ENCODE data around the gene C1orf21.

The C1orf21 gene

DNA sequence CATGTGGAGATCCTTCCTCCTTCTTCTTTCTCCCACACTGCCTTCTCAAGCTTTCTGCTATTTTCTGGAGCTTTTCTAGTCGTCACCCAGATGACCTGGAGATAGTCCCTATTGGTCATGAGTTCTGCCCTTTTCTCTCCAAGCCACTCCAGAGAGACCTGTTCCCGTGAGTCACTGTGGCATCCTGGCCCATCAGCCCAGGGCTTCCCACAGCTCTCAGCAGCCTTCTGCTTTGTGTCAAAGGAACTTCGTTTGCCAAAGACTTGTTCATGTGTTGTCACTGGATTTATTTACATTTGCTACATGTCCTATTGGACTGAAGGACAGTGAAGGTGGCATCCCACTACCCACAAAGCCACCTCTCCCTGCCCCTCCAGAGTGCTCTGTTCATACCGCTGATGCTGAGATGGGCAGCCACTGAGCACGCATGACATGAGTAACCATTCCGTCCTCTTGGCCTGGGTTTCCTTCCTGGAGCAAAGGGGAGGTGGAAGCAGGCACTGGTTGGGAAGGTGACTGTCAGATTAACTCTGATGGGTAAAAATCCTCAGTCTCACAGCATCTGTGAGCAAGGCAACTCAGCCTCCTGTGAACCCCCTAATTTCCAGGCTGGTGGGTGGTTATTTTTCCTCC lies 248.6 kb downstream of the C1orf21 start:
- peak in 1 of 2 donors; percentile 55 for DNase-seq

DNA sequence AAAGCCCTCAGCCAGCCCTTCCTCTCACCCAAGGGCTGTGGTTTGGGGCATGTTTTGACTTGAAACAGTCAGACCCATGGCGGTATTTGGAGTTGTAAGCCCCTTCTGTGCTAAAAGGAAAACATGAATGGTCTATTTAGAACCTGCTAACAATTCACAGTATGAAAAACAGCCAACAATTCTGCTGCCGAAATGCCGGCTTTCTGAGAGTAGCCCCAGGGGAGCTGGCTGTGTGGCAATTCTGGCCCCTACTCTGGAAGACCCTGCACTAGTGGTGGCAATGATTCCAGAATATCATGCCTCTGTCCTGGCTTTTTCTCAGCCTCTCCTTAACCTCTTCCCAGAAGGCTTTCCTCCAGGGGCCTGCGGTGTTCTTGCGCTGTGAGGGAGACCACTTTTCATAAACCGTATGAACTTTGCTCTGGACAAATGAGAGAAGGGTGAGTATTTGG lies 249.2 kb downstream of the C1orf21 start:
- DNase-seq, result no peak

DNA sequence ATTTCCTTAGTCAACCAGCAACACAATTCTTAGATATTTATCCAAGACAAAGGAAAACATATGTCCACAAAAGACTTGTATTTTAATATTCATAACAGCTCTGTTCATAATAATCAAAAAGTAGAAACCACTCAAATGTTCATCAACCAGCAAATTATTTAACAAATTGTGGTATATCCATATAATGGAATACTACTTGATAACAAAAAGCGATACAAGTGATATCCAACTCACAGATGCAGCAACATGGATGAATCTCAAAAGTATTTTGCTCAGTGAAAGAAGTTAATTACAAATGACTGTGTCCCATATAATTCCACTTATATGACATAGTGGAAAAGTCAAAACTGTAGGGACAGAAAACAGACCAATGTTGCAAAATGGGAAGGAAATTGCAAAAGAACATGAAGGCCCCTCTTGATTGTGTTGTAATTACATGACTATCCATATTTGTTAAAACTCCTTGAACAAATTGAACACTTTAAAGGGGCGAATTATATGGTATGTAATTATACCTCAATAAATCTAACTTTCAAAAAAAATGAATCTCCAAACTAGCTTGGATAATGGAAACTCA lies 250.9 kb downstream of the C1orf21 start:
- DNase-seq, result peak; percentile 66 to 84

DNA sequence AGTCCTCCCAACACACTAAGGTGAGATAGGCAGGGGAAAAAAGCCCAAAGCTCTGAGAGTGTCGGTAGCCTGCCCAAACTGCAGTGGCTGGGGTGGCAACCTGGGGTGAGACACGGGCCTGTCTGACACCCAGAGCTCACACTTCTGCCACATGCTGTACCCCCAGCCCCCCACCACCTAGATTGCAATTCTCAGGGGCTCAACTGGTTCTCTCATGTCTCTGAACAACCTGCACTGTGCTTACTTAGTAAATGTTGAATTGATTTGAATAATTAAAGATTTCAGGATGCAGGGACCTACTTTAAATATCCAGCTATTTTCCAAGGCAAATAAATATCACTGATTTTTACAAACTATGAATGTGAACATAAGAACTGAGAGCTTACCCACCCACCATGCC lies 252.4 kb downstream of the C1orf21 start:
- no peak for DNase-seq

DNA sequence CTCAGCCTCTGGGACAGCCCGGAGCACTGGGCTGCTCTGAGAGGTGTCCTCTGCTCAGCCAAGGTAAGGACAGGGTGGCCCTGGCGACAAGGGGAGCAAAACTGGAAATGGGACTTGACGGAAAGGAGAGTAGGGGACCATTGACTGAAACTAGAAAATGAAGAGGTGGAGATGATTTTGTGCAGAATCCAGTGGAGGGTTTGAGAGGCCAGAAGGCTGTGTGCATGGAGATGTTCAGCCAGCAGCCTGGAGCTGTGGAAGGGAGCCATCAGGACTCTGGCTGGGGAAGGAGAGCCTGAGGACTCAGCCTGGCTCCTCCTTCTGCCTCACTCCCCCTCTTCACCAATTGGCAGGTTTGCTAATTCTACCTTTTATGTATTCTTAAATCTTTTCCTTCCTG lies 253.7 kb downstream of the C1orf21 start:
- DNase-seq, result no peak

DNA sequence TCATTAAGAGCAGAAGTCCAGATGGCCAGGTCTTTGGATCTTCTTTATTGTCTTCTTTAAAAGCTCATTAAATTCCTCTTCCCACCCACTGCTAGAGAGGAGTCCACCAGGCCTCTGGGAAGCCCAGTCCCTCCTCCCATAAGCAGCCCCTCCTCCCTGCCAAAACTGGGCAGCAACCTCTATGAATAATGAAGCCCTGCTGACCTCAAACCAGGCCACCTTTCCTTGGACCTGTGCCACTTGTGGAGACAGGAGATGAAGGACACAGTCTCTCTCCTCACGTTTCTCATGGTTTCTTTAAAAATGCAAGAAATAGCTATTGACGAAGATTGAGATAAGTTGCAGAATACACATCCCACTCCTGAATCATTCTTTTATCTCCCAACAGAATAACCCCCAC lies 255.1 kb downstream of the C1orf21 start:
- no peak for DNase-seq

DNA sequence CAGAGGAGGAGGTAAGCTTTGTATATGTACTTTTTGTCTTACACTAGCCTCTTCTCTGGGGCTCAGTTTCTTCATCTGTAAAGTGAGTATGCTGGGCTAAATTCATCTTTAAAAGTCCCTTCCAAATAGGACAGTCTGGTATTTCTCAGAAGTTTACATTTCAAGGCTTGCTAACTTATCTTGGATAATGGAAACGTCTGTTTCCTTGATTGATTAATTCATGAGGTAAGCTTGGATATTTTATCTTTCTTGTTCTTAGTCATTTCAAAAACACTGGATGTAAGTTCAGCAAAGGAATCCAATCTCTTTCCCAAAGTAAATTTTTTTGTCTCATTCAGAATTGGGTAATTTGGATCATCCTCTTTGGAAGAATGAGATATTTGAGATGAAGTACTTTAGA lies 256.8 kb downstream of the C1orf21 start:
- DNase-seq, result no peak

DNA sequence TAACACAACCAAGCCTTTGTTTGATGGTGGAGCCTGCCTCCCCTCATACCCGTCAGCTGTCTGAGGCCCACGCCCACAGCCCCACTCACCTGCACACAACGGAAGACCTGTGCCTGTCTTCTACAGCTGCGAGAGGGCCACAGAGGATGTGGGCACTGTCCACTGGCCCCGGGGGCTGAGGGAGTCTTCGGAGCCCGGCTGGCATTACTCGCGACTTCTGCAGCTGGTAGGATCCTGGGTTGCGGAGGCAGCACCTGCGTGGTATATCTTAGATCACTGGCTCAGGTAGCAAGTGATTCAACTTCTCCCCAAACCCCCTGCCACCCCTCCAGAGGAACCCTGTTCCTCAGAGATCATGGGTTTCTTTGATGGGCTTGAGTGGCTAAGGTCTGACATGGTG lies 257.9 kb downstream of the C1orf21 start:
- DNase-seq, result no peak

DNA sequence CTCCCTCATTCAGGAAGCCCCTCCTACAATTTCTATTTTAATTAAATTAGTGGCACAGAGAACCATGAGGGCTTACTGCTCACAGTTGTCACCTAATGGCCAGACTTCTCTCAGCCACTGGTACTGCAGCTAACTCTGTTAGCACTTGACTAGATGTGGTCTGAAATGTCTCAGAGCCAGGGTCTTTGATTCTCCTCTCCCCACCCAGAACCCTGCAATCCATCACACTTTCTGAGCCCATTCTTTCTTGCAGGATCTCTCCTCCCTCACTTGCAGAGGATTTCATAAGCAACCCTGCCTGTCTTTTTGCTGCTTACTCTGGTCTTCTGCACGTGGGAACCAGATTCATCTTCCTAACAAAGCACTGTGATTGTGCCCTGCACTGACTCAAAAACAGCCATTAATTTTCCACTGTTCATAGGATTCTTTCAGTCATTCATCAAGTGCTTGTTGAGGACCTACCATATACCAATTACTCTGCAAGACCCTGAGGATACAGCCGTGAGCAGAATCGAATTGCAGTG lies 259.4 kb downstream of the C1orf21 start:
- DNase-seq, result no peak

DNA sequence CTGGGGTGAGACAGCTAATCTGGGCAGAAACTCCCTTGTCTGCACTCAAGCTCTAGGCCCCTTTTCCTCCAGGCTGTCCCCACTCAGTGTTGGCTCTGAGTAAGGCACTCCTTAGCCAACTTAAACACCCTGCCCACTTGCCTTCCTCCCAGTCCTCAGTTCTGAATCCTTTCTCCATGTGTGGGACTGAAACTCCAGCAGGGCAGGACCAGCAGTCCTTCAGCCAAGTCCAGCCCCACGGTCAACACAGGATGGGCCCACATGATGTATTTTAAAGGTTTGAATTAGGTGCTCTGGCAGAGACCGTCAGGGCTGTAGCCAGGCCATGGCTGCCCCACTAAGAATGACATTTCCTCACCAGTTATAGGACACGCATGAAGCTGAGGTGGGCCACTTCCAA lies 260.0 kb downstream of the C1orf21 start:
- DNase-seq, result no peak

DNA sequence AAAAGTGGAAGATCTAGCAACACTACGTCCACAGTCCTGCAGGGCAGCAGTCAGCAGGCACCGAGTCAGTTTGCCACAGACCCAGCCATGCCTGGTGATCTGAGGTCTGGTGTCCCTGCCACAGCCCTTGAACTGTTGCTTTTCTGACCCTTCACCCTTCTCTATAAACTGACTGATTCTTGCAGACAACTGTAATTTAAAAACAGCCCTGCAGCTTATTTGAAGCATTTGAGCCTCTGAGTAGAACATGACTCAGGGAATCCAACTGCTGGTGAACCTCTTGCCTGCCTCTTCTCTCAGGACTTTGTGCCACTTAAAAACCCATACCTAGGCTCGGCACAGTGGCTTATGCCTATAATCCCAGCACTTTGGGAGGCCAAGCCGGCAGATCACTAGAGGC lies 260.6 kb downstream of the C1orf21 start:
- no peak for DNase-seq

DNA sequence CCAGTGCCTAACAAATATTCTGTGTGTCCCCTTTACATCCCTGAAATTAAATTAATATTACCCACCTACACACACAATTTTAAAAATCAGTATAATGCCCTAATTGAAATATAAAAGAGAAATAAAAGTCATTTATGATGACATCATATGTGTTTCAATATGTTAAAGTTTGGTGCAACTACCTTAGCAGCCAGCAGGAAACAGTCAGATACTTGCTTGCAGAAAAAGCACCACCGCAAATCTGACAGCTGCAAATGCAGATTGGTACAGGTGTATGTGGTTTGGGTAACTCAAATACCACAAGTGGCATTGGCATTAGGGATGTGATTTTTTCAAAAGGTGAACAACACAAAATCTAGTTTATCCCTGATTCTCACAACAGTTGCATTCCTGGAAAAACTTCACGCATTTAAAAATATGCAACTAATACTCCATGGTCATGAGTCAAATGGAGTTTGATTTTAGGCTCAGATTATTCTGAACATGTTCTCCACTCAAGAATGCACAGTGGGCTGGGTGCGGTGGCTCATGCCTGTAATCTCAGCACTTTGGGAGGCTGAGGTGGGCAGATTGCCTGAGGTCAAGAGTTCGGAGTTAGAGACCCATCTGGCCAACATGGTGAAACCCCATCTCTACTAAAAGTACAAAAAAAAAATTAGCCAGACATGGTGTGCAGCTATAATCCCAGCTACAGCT lies 261.5 kb downstream of the C1orf21 start:
- no peak for DNase-seq

DNA sequence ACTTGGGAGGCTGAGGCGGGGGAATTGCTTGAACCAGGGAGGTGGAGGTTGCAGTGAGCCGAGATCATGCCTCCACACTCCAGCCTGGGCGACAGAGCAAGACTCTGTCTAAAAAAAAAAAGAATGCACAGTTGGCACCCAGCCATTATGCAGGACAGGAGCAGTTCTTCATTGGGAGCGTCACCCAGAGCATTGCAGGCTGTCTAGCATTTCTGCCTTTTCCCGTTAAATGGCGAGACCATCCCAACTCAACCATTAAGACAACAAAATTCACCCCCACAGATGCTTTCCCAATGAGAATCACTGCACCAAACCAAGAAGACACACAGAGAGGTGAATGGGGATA lies 262.0 kb downstream of the C1orf21 start:
- no peak for DNase-seq

DNA sequence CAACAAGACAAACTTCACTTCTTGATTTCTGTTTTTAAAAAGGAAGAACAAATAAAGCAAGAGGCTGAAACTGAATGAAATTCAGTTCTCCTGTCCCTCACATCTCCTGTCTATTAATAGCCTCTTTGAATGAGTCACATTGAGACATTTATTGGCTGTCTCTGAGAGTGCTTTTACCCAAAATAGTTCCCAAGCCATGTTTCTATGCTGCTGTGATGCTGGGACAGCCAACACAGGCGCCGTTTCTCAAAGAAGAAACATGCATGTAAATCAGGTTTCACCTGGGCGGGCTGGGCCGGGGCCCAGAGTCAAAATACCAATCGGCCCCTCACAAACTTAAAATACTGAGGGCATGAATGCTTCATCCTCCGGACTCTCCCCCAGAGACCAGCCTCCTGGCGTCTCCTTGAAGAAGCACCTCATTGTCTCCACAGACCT lies 262.6 kb downstream of the C1orf21 start:
- peak; percentile 25 to 58 for DNase-seq

DNA sequence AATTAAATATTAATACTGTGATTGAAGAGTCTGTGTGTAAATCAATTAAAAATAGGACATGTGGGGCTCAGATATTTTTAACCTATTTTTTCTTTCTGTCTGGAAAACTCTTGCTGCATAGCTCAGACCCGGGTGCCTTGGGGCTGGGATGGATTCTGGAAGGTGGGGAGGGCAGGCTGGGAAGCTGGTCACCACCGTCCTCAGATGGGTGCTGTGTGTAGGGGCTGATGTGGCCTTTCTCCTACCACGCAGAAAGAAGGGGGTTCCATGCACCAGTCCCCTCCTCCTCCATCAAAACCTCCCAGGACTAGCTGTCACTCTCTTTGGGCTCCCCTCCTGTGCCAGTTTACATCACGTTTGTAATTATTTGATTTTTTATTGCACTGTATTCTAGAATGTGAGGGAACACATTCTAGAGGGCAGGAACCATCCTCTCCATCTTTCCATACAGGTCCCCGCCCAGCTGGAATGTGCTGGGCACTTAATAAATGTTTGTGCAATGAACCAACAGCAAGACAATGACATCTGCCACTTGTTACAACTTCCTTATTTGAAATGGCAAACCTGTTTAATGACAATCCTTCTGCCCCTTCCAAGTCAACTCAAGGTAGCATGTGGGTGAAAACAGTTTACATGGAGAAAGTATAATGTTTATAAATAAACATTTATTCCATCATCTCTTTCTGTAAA lies 263.5 kb downstream of the C1orf21 start:
- DNase-seq, result no peak

DNA sequence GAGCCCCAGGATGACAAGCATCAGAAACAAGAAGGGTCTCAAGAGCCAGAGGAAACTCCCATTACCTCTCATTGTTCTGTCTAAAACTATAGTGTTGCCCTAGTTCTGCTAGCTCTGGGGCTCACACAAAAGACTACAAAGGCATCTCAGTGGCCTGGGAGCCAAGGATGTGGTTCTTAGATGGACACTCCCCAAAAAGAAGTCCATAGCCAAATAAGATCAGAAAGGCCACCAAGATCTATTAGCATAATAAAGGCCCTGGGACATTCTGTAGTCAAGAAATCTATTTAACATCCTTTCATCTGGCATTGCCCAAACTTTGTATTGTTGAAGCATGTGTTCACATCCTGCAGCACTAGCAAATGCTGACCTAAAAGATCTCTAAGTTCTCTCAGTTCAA lies 268.4 kb downstream of the C1orf21 start:
- DNase-seq, result no peak

DNA sequence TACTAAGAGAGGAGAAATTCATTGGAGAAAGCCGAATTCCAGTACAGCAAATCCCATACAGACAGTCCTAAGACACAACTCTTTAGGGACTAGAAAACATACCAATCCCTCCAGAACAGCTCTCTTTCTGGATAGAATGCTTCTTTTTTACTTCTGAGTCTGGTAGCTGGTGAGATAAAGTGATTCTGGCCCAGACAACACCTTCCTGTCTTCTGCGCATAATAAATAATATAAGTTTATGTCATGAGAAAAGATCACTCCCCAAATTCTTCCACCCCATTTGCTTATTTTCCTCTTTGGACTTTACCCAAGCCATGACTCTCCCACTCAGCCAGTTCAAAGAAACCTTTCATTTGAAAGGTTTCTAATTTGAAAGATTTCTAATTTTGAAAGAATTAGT lies 269.4 kb downstream of the C1orf21 start:
- DNase-seq, result no peak

DNA sequence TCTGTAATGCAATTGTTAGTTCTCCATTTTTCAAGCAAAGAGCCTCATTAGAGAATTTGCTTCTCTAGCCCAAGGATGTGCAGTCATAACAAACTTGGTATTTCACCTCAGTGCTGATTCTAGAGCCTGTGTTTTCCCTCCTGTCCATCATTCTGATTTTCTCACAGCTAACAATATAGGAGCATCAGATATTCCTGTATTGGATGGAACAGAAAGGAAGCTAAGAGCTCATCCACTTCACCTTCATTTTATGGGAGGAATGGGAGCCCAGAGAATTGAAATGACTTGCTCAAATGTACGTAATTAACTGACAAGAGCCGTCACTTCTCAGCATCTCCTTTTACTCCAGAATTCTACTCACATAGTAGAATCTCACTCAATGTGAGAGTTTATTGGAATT lies 271.2 kb downstream of the C1orf21 start:
- DNase-seq, result no peak

DNA sequence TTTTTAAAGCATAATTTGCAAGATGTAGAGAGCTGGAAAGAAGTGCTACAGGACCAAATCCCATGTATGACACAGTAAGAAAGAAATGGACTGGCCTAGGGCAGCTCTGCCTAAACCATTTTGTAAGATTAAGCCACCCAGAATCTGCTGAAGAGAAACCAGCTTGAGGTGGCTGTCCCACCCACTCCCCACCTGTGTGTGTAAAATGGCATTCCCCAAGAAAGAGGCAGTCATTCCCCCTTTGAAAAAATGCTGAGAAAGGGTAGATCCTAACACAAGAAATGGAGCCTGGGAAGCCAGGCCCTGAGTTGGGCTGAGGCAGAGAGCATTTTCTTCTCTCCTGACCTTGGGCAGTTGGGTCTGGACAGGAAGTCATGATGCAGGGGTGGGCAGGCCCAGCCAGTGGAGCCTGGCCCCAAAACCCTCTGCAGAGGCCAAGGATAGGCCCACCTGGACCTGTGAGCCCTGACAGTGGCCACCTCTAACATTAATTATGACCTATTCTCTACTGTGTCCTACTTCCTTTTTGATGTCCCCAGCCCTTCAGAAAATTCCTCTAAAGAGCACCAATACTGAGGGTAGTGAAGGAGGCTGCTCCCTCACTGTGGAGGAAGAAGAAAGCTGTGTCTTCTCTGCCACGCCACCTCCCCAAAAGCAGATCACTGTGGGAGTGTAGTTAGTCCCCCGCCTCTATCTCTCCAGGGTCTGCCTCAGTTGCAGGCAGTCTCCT lies 273.8 kb downstream of the C1orf21 start:
- DNase-seq, result no peak

DNA sequence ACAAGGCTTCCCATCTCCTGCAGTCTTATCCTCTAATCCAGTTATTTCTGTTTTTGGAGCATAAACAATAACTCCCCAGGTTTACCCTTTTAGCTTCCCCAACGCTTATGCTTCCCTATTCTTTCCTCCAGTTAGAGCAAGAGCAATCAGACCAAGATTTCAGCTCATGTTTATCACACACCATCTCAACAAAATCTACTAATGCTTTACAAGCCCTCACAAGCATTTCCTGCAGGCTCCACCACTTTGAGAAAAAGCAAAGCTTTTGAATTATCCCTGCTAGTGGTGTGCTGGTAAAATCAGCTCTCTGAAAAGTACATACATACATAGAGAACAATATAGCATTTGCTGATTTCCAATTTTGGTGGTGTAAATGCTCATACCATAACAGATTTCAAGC lies 275.0 kb downstream of the C1orf21 start:
- no peak for DNase-seq

DNA sequence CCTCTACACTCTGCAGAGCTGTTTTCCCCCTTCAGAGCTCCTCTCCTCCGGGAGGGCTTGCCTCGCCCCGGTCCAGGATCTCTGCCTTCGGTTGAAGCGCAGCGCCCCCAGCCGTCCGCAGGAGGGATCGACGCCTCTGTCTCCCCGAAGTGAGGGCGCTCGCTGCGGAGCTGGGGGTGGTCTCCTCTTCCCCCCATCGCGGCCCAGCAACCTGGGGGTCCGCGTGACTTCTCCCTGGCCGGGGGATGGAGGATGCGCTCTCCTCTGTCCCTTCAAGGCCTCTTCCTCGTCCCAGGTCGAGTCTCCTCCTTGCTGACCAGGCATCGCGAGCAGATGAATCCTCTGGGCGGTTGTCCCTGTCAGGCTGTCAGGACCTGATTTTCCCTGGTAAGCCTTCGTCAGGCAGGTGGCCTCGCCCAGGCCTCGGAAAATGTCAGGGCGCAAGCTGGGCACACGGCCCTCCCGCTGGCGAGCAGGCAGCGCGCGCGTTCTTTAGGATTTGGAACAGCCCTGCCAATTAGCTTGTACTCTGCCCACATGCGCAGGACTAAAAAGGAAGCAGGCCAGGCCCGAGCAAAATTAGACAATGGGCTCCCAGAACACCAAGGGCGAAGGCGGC lies 277.3 kb downstream of the C1orf21 start:
- peak; percentile 21 to 74 for DNase-seq

DNA sequence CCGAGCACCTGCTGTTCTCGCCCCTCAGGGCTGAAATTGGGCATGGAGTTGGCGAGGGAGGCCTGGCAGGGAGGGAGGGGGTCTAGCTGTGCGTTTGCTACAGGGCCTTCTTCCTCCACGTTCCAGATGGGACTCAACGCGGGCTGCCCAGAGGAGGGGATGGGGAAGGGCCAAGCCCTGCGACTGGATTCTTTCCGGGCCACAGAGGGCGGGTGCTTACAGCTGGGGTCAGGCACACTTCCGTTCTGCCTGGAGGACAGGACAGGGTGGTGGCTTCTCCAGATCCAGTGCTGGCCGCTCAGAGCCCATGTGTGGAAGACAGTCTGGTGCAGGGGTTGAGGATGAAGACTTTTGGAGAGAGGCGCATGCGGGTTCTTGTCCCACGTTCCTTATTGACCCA lies 277.8 kb downstream of the C1orf21 start:
- no peak for DNase-seq

DNA sequence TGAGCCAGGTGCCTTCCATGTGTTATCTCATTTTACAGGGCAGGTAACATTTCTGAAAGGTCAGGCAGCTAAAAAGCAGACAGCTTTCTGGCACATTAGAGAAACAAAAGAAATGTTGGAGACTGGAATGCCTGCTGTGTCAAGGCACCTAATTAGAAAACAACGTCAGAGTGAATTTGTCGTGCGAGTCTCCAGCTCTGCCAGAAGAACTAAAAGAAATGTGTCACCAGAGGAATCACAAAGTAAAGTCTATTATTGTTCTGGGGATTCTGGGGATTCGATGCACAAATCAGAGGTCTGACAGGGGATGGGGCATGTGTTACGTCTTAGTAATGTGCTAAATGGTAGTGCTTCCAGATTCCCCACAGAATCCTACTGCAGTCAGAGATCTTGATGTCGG lies 278.5 kb downstream of the C1orf21 start:
- no peak for DNase-seq

Measured in inflammatory macrophage treated with lipopolysaccharide for 1 hour (primary cell).